ENCODE measurements around the gene PCNX3.

PCNX3 gene

GRCh38 chr11:65580756-65581155 is 34.8 kb upstream of the PCNX3 start:
- no peak for DNase-seq

GRCh38 chr11:65581928-65582327 is 33.6 kb upstream of the PCNX3 start:
- DNase-seq = no peak

GRCh38 chr11:65583589-65583988 is 32.0 kb upstream of the PCNX3 start:
- no peak for DNase-seq

GRCh38 chr11:65584106-65584505 is 31.5 kb upstream of the PCNX3 start:
- no peak for DNase-seq

GRCh38 chr11:65584723-65585171 is 30.8 kb upstream of the PCNX3 start:
- DNase-seq = no peak

GRCh38 chr11:65585396-65586246 is 30.0 kb upstream of the PCNX3 start:
- DNase-seq = no peak

- DNase-seq = no peak
Observed at GRCh38 chr11:65586247-65586630, 29.3 kb upstream of the PCNX3 start.

GRCh38 chr11:65586676-65587075 is 28.9 kb upstream of the PCNX3 start:
- no peak for DNase-seq

- peak; percentile 58 for DNase-seq
Observed at GRCh38 chr11:65588199-65589054, 27.1 kb upstream of the PCNX3 start.

GRCh38 chr11:65589444-65590239 is 25.9 kb upstream of the PCNX3 start:
- no peak for DNase-seq

- no peak for DNase-seq
Observed at GRCh38 chr11:65590240-65590738, 25.3 kb upstream of the PCNX3 start.

- peak; percentile 79 for DNase-seq
Observed at GRCh38 chr11:65591939-65592857, 23.4 kb upstream of the PCNX3 start.

GRCh38 chr11:65592858-65593517 is 22.6 kb upstream of the PCNX3 start:
- no peak for DNase-seq

- DNase-seq = peak; percentile 31
Observed at GRCh38 chr11:65593518-65594414, 21.8 kb upstream of the PCNX3 start.

GRCh38 chr11:65595131-65595530 is 20.4 kb upstream of the PCNX3 start:
- no peak for DNase-seq

GRCh38 chr11:65595543-65596281 is 19.9 kb upstream of the PCNX3 start, which contains the start of gene KCNK7:
Gene KCNK7 (minus strand): TSS chr11:65595800. CDS start chr11:65595772, 28 bp downstream.
- no peak for DNase-seq

GRCh38 chr11:65596520-65596919 is 19.1 kb upstream of the PCNX3 start:
- DNase-seq = no peak

GRCh38 chr11:65598258-65598699 is 17.3 kb upstream of the PCNX3 start:
- DNase-seq = no peak

All from fibroblast of skin of right biceps (primary cell).